Retina (tissue), 1 donor: ENCODE data around the gene GTF2H1.
"Not testable (repeated sequence)": the region's sequence is repeated elsewhere in the genome, so short reads cannot be mapped to it uniquely, and the experiment has no call there.

Experiments
- DNase-seq: peaks from one replicate; pipeline ENCODE4 v3.0.0-alpha.2; 2016

The GTF2H1 gene

DNA sequence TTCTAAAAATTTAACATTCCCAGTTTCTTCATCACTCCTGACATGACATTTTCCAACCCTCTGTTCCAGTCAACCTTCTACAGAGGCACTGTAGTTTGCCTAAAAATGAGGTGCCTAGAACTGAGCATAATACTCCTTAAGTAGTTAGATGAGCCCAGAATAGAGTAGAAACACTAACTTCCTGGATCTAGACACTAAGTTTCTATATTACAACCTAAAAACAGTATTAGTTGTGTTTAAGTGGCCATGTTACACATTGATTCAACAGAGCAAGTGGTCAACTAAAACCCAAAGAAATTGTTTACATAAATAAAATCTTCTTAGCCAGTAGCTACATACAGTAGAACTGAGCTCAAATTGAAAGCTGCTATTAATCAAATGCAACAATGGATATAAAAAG is 1.8 kb upstream of the GTF2H1 start:
- no peak for DNase-seq

- no peak for DNase-seq
Observed at GRCh38 chr11:18321578-18321968, 794 bp upstream of the GTF2H1 start.

- DNase-seq, result no peak
Observed at GRCh38 chr11:18322818-18323570, 627 bp downstream of the GTF2H1 start.

DNA sequence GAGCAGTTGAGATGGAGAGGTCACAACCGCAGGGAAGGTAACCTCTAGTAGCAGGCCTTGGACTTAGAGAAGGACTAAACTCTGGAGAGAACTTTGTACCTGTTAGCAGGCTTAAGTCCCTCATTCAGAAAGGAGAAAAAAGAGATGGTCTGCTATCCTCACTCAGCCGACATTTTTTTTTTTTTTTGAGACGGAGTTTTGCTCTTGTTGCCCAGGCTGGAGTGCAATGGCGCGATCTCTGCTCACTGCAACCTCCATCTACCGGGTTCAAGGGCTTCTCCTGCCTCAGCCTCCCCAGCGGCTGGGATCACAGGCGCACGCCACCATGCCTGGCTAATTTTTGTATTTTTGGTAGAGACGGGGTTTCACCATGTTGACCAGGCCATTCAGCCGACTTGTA is 1.5 kb downstream of the GTF2H1 start:
- not testable (repeated sequence) for DNase-seq

DNA sequence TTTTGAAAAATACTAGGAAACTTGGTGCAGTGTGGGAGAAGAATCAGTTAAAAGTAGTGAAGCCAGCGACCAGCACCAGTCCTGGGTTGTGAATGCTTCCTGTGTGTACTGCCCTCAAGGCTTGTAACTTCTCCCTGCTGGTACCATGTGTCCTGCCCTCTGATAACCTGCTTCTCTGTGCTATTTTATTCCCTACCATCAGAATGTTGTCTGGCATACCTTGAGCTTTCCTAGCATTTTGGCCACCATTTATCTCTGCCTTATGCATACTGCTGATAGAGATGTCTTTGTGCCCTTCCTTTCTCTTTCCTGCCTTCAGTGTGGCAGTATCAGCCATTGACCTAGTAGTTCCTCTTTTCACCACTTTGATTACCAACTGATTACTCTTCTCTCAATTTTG is 2.0 kb downstream of the GTF2H1 start:
- DNase-seq, result no peak

DNA sequence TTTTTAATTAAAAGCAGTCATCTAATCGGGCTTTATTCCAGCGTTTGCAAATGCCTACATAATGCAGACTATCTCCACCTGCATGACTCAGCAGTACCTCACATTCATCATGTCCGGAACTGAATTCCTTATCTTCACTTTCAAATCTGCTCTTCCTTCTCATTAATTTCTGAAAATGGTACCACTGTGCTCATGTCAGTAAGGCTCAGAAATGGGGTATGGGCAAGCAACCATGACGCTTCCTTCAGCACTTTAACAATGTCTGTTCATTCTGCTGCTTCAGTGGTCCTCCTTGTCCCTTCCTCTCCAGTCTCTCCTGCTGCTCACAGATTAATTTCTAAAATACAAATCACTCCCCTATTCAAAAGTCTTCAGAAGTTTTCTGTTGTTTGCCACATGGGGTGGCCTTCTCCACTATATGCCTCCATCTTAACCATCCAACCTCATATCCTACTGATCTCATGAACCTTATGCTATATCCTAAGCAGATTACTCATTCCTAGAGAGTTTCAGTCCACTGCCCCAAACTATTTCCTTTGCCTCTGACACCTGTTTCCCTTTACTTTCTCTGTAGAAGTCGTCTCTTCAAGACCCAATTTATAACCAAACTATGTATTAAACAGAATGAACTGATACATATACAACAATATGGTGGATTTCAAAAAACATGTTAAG is 7.0 kb downstream of the GTF2H1 start:
- no peak for DNase-seq

- DNase-seq, result no peak
Observed at GRCh38 chr11:18330921-18331320, 8.6 kb downstream of the GTF2H1 start.

GRCh38 chr11:18332302-18332701 is 9.9 kb downstream of the GTF2H1 start:
- DNase-seq, result no peak

GRCh38 chr11:18332891-18333290 is 10.5 kb downstream of the GTF2H1 start:
- no peak for DNase-seq

GRCh38 chr11:18347471-18348125 is 25.2 kb downstream of the GTF2H1 start:
- no peak for DNase-seq

GRCh38 chr11:18352581-18352980 is 30.2 kb downstream of the GTF2H1 start:
- DNase-seq, result no peak

DNA sequence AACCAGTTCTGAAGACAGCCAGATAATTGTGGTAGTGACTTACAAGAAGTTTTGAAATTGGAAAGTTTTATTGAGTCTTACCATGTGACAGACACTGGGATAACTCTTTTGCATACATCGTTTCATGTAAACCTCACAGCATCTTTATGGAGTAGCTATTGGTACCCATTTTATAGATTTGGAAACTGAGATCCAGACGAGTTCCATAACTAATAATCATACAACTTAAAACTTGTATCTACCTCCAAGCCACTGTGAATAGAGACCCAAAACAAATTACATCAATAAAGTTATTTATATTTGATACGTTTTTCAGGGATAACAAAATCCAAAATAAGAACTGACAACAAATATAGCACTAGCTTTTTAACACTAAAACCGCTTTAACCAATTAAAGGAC is 36.3 kb downstream of the GTF2H1 start:
- no peak for DNase-seq

DNA sequence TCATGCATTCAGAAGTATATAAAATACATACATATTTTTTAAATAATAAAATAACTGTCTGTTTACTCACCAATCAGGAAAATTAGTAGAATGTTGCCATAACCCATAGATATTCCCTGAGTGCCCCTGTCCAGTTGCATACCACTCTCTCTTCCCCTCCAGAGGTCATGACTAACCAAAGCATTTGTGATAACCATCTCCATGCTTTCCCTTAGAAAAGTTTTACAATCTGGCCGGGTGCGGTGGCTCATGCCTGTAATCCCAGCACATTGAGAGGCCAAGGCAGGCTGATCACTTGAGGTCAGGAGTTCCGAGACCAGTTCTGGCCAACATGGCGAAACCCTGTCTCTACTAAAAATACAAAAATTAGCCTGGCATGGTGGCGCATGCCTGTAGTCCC is 38.8 kb downstream of the GTF2H1 start:
- no peak for DNase-seq

DNA sequence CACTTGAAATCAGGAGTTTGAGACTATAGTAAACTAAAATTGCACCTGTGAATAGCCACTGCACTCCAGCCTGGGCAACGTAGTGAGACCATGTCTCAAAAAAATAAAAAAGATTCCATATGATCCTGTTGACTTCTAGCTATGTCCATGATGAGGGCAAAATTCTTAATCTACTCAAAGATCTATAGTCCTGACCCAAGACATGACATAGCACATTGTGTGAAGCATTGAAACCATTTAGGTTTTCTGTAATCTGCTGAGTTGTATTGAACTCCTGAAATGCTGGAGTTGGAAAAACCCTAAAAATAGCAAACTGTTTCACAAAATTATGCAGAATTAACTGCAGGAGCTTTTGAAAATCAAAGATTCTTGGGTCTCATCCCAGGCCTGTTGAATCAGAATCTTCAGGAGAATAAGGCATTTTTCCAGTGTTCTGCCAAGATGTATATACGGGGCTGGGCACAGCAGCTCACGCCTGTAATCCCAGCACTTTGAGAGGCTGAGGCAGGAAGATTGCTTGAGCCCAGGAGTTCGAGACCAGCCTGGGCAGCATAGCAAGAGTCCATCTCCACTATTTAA is 42.2 kb downstream of the GTF2H1 start:
- no peak for DNase-seq

GRCh38 chr11:18365741-18366140 is 43.4 kb downstream of the GTF2H1 start:
- DNase-seq, result no peak

GRCh38 chr11:18366286-18366685 is 43.9 kb downstream of the GTF2H1 start:
- DNase-seq, result no peak

- no peak for DNase-seq
Observed at GRCh38 chr11:18367431-18367830, 45.1 kb downstream of the GTF2H1 start.

- no peak for DNase-seq
Observed at GRCh38 chr11:18368221-18368620, 45.9 kb downstream of the GTF2H1 start.

DNA sequence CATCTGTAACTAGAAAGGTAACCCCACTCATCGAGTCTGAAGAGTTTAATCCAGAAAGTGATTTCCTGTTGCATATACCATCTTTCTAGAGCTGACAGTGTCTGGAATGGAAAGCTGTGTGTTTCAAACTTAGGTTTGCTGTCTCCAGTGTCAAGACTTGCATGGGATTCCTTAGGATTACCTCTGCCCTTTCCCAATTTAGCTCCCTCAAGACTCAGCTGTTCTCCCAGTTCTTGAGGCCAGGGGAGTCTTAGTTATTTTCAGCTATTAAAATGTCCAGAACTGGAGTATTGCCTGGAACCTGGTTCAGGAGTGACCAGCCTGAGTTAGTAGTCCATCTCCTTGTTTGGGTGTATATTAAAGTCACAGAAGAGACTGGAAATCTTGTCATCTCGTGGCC is 47.0 kb downstream of the GTF2H1 start:
- DNase-seq, result no peak

DNA sequence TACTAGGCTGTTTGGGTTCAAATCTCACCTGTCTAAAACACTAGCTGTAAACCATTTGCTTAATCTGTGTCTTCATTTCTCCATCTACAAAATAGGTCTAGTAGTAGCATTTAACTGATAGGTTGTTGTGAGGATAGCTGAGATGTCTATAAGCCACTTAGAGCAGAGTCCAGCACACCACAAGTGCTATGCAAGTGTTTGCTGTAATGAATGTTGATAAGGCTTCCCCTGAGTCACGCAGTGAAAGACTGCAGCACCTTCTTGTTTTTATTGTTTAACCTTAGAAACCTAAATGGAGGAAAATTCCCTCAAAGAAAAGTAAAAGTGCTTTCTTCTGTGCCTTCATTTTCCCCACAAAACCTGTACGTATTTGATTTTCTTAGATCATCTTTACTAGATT is 48.9 kb downstream of the GTF2H1 start:
- no peak for DNase-seq

DNA sequence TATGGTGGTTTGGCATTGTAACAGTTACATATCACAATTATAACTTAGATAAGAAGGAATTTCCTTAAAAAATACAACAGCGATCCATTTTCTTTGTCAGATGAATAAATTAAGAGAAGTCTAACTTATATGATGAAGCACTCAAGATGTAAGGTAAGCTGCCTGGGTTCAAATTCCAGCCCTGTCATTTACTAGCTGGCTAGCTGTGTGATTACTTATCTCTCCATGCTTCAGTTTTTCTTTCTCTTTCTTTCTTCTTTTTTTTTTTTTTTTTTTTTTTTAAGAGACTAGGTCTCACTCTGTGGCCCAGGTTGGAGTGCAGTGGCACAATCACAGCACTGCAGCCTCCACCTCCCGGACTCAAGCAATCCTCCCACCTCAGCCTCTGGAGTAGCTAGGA is 49.8 kb downstream of the GTF2H1 start:
- no peak for DNase-seq

DNA sequence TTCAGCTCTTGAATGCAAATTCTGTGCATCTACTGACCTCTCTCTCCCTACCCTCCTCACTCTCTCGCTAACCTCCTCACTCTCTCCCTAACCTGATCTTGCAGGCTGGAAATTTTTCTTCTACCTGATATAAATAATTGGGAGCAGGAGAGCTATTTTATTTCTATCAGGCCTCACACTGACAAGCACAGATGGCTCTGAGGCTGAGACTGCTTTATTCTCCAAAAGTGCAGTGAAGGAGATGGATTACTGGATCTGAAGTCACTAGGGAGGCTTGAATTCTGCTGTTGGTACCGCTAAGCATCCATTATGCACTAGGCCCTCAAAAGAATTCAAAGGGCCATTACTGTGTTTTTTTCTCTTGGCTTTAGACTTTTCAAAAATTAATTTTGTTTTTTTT is 52.6 kb downstream of the GTF2H1 start:
- DNase-seq, result no peak

GRCh38 chr11:18375941-18376340 is 53.6 kb downstream of the GTF2H1 start:
- no peak for DNase-seq

- DNase-seq, result no peak
Observed at GRCh38 chr11:18379201-18379600, 56.8 kb downstream of the GTF2H1 start.
